Gastrocnemius medialis (tissue), 4 donors: Measurements from ENCODE around the gene NMS. TPM values are rescaled to one million over a fixed set of nuclear protein-coding genes. Genes with fewer than 3 reads are reported as not detected.

ENCODE experiments used
- ATAC-seq, 2 donors: fragments of 150-250 bp; one replicate each; pipeline ENCODE4 v1.9.1; 2016
- DNase-seq, 2 donors: peaks; one replicate each; pipeline ENCODE4 v3.0.0-alpha.2; 2019
- H3K27ac ChIP-seq, 4 donors: fragments of 200-600 bp; sonication (generic); 1 replicate in 1 of 4; 2 replicates in 3 of 4; pipeline ENCODE4 v1.5.1; 2016 to 2018; ENCODE audit warnings: mild to moderate bottlenecking in 2 of 4, moderate library complexity in 1 of 4
- H3K27me3 ChIP-seq, 3 donors: fragments of 200-600 bp; sonication (generic) in 2 of 3; 1 replicate in 1 of 3; 2 replicates in 2 of 3; pipeline versions ENCODE4 v1.5.1 to v1.6.0; 2016 to 2019; ENCODE audit warnings: mild to moderate bottlenecking in 1 of 3, moderate library complexity in 1 of 3
- H3K36me3 ChIP-seq, 2 donors: fragments of 200-600 bp; sonication (generic) in 1 of 2; one replicate each; pipeline ENCODE4 v1.5.1; 2017 to 2018
- H3K4me1 ChIP-seq, 2 donors: fragments of 200-600 bp; sonication (generic) in 1 of 2; one replicate each; pipeline ENCODE4 v1.5.1; 2016 to 2017; ENCODE audit warnings: mild to moderate bottlenecking in 2 of 2
- H3K4me3 ChIP-seq, 4 donors: fragments of 200-600 bp; sonication (generic) in 3 of 4; 1 replicate in 1 of 4; 2 replicates in 3 of 4; pipeline ENCODE4 v1.5.1; 2016 to 2019; ENCODE audit warnings: mild to moderate bottlenecking in 2 of 4
- H3K9me3 ChIP-seq, 3 donors: fragments of 200-600 bp; sonication (generic) in 2 of 3; 1 replicate in 1 of 3; 2 replicates in 2 of 3; pipeline ENCODE4 v1.5.1; 2016 to 2019
- POLR2A ChIP-seq, 2 donors: fragments of 450-650 bp; IDR thresholded peaks; one replicate each; pipeline ENCODE4 v1.6.1; 2017; ENCODE audit warnings: antibody characterized with exemption in 2 of 2, mild to moderate bottlenecking in 2 of 2, moderate library complexity in 2 of 2
- in situ Hi-C, 4 donors: fragments of 200-750 bp; cut with MboI; loops; one replicate each; pipeline versions ENCODE4 v1.15.0 to v1.8.0; 2017; ENCODE audit warnings: low sequenced_read_pairs in 4 of 4
- intact Hi-C: fragments of 100-400 bp; cut with DNase I; formaldehyde crosslinking; loops from one replicate; pipeline ENCODE4 v1.15.1; 2023; ENCODE audit warnings: low total_unique reads
- total RNA-seq, 4 donors: library from RNA; depleted of rRNA; stranded (reverse); fragments of >200 nt; gene quantifications; one replicate each; pipeline versions ENCODE4 v1.1.0 to v1.2.3, GENCODE V29; 2016
- TF ChIP-seq, protein P1 (sequence below), 5 experiments: fragments of 450-650 bp in 3 of 5; fragments of 200-600 bp in 2 of 5; sonication (generic) in 2 of 5; IDR thresholded peaks in 4 of 5; conservative IDR thresholded peaks in 1 of 5; 1 replicate in 4 of 5; 2 replicates in 1 of 5; pipeline ENCODE4 v1.5.1; 2016 to 2019; ENCODE audit warnings: antibody characterized with exemption in 5 of 5, mild to moderate bottlenecking in 3 of 5, moderate library complexity in 3 of 5

Gene NMS
- total RNA-seq, 4 donors from 2014 or later: not detected

DNA sequence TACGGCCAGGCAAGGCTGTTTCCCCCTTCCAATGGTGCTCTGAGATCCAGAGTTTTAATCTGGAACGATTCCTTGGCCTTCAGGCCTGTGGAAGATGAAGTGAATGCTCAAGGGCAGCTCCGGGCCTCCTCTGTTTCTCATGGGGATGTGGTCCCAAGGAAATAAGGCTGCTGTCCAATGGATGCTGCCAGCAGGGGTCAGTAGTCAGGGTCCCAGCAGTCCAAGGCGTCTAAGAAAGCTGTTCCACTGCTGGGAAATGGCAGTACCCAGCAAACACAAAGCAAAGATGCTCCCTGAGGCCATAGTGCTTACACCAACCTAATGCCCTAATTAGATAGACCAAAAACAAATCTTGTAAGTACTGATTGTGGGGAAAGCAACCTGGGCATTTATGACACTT, 12.5 kb downstream of the NMS start:
- TF ChIP-seq, protein P1, sequence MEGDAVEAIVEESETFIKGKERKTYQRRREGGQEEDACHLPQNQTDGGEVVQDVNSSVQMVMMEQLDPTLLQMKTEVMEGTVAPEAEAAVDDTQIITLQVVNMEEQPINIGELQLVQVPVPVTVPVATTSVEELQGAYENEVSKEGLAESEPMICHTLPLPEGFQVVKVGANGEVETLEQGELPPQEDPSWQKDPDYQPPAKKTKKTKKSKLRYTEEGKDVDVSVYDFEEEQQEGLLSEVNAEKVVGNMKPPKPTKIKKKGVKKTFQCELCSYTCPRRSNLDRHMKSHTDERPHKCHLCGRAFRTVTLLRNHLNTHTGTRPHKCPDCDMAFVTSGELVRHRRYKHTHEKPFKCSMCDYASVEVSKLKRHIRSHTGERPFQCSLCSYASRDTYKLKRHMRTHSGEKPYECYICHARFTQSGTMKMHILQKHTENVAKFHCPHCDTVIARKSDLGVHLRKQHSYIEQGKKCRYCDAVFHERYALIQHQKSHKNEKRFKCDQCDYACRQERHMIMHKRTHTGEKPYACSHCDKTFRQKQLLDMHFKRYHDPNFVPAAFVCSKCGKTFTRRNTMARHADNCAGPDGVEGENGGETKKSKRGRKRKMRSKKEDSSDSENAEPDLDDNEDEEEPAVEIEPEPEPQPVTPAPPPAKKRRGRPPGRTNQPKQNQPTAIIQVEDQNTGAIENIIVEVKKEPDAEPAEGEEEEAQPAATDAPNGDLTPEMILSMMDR (IDR thresholded peaks at IDR 0.05 in 4 of 5, conservative IDR thresholded peaks at IDR 0.05 in 1 of 5): no peak
- no peak for TF ChIP-seq POLR2A (IDR thresholded peaks at IDR 0.05)
- no peak for ATAC-seq
- Histone ChIP-seq H3K27me3 (no peaks in the 10 kb centered on the region), H3K9me3 (no peaks in the 10 kb centered on the region), H3K36me3 (no peaks in the 10 kb centered on the region), H3K4me1 (no peaks in the 10 kb centered on the region), H3K4me3 (no peak overlapping the region), H3K27ac (no peak overlapping the region)
- in situ Hi-C loops: no loop called here
- DNase-seq: no peak
- intact Hi-C loops: no loop called here

DNA sequence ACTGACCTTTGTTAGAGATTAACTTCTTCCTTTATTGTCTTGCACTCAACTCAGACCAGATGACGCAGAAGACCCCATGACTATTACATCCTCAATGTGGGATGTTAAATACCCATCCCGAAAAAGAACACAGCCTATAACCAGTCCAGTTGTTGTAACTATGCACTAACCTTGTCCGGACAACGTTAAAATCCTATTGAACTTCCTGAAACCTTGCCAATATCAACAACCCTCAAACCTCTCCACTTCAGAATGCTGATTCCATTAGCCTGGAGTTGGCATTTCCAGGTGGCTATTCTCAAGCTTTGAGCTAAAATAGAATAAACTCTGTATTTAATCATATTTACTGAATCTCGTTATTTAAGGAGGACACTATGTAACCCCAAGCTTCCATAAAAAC, 13.6 kb downstream of the NMS start:
- in situ Hi-C loops: no loop called here
- intact Hi-C loops: no loop called here
- no peaks in the 10 kb centered on the region for H3K4me1 ChIP-seq

DNA sequence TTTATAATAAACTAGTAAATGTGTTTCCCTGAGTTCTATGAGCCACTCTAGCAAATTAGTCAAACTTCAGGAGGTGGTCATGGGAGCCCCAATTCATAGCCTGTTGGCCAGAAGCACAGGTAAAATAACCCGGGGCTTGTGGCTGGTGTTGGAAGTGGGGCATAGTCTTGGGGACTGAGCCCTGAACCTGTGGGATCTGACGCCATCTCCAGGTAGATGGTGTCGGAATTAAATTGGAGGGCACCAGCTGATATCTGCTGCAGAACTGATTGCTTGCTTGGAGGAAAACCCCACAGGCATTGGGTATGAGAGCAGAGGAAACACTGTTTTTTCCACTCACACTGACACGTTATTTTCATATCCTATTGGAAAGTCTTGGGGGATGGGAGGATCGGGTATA, 14.1 kb downstream of the NMS start:
- Histone ChIP-seq H3K27me3 (no peaks in the 10 kb centered on the region), H3K4me1 (no peaks in the 10 kb centered on the region), H3K27ac (no peak overlapping the region), H3K9me3 (no peaks in the 10 kb centered on the region), H3K4me3 (no peak overlapping the region), H3K36me3 (no peaks in the 10 kb centered on the region)
- ATAC-seq (no peak), DNase-seq (no peak)
- TF ChIP-seq POLR2A (IDR thresholded peaks at IDR 0.05): no peak
- TF ChIP-seq, protein P1 (IDR thresholded peaks at IDR 0.05 in 4 of 5, conservative IDR thresholded peaks at IDR 0.05 in 1 of 5): no peak
- in situ Hi-C loops (no loop called here), intact Hi-C loops (no loop called here)

More for the DNA sequence above, 13.6 kb downstream of the NMS start:
- no peak for ATAC-seq
- Histone ChIP-seq H3K9me3 (no peaks in the 10 kb centered on the region), H3K27ac (no peak overlapping the region), H3K36me3 (no peaks in the 10 kb centered on the region), H3K27me3 (no peaks in the 10 kb centered on the region), H3K4me3 (no peak overlapping the region)
- TF ChIP-seq POLR2A (IDR thresholded peaks at IDR 0.05): no peak
- TF ChIP-seq, protein P1 (IDR thresholded peaks at IDR 0.05 in 4 of 5, conservative IDR thresholded peaks at IDR 0.05 in 1 of 5): no peak
- DNase-seq: no peak

DNA sequence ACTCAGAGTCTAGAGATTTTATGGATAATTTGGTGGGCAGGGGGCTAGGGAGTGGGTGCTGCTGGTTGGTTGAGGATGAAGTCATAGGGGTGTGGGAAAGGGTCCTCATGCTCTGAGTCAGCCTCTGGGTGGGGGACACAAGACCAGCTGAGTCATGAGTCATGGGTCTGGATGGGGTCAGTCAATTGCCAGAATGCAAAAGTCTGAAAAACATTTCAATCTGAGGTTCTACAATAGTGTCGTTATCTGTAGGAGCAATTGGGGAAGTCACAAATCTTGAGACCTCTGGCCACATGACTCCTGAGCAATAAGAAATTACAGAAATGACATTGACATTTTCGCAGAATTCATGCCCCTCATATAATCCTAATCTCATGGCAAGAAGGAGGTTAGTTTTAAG, 15.1 kb downstream of the NMS start:
- no peak for DNase-seq
- no peak overlapping the region for H3K27ac ChIP-seq
- intact Hi-C loops: no loop called here
- H3K27me3 ChIP-seq: no peaks in the 10 kb centered on the region
- no peak for TF ChIP-seq POLR2A (IDR thresholded peaks at IDR 0.05)
- TF ChIP-seq, protein P1 (IDR thresholded peaks at IDR 0.05 in 4 of 5, conservative IDR thresholded peaks at IDR 0.05 in 1 of 5): no peak
- no peaks in the 10 kb centered on the region for H3K36me3 ChIP-seq
- no peak overlapping the region for H3K4me3 ChIP-seq
- H3K9me3 ChIP-seq: no peaks in the 10 kb centered on the region
- in situ Hi-C loops: no loop called here
- H3K4me1 ChIP-seq: no peaks in the 10 kb centered on the region
- ATAC-seq: no peak

DNA sequence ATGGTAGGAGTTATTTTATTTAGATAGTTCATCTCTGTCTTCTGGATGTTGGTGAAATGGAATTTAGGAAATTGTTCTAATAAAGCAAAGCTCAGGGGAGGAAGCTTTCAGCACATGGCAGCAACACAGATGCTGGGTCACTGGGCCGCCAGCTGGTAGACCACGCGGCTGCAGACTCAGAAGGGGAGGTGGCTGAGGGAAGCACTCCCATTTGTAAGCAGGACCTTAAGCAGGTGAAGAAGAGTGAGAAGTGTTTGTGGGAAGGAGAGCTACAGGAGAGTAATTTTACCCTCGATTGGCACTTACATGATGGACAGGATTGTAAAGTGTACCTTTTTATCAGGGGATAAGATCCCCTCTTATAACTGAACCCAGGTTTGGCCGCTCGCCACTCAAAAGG, 24.4 kb downstream of the NMS start:
- TF ChIP-seq POLR2A (IDR thresholded peaks at IDR 0.05): no peak
- Histone ChIP-seq H3K36me3 (no peaks in the 10 kb centered on the region), H3K9me3 (no peaks in the 10 kb centered on the region), H3K4me1 (no peaks in the 10 kb centered on the region), H3K4me3 (no peak overlapping the region), H3K27ac (no peak overlapping the region), H3K27me3 (no peaks in the 10 kb centered on the region)
- intact Hi-C loops: no loop called here
- ATAC-seq (no peak), DNase-seq (no peak)
- in situ Hi-C loops: no loop called here
